ENCODE data around the gene ONECUT3. TPM values are rescaled to one million over a fixed set of nuclear protein-coding genes. Genes with fewer than 3 reads are reported as not detected.

Gene ONECUT3
- total RNA-seq, 1 donor: not detected

- DNase-seq (ENCODE audit: low read depth in 2 of 3, low spot score in 2 of 3): no peak
Observed at GRCh38 chr19:1739960-1740629, 13.2 kb upstream of the ONECUT3 start.

- DNase-seq (ENCODE audit: low read depth in 2 of 3, low spot score in 2 of 3): no peak
Observed at GRCh38 chr19:1742989-1743696, 10.2 kb upstream of the ONECUT3 start.

- DNase-seq (ENCODE audit: low read depth in 2 of 3, low spot score in 2 of 3): no peak
Observed at GRCh38 chr19:1744133-1744665, 9.1 kb upstream of the ONECUT3 start.

- no peak for DNase-seq (ENCODE audit: low read depth in 2 of 3, low spot score in 2 of 3)
Observed at GRCh38 chr19:1744822-1745563, 8.3 kb upstream of the ONECUT3 start.

GRCh38 chr19:1745589-1746031, 7.7 kb upstream of the ONECUT3 start:
- DNase-seq (ENCODE audit: low read depth in 2 of 3, low spot score in 2 of 3): no peak

- no peak for DNase-seq (ENCODE audit: low read depth in 2 of 3, low spot score in 2 of 3)
Observed at GRCh38 chr19:1746401-1747284, 6.7 kb upstream of the ONECUT3 start.

GRCh38 chr19:1747285-1748114, 5.8 kb upstream of the ONECUT3 start:
- DNase-seq (ENCODE audit: low read depth in 2 of 3, low spot score in 2 of 3): peak in 2 of 3 donors; percentile 37 to 46

GRCh38 chr19:1748115-1748872, 5.0 kb upstream of the ONECUT3 start:
- DNase-seq (ENCODE audit: low read depth in 2 of 3, low spot score in 2 of 3): no peak

GRCh38 chr19:1748873-1749341, 4.4 kb upstream of the ONECUT3 start:
- no peak for DNase-seq (ENCODE audit: low read depth in 2 of 3, low spot score in 2 of 3)

GRCh38 chr19:1749373-1750342, 3.6 kb upstream of the ONECUT3 start:
- no peak for DNase-seq (ENCODE audit: low read depth in 2 of 3, low spot score in 2 of 3)

GRCh38 chr19:1750343-1751021, 2.8 kb upstream of the ONECUT3 start:
- no peak for DNase-seq (ENCODE audit: low read depth in 2 of 3, low spot score in 2 of 3)

- no peak for DNase-seq (ENCODE audit: low read depth in 2 of 3, low spot score in 2 of 3)
Observed at GRCh38 chr19:1751367-1752008, 1.8 kb upstream of the ONECUT3 start.

GRCh38 chr19:1752009-1752756, 1.1 kb upstream of the ONECUT3 start:
- DNase-seq (ENCODE audit: low read depth in 2 of 3, low spot score in 2 of 3): peak in 2 of 3 donors; percentile 55 to 67

- no peak for DNase-seq (ENCODE audit: low read depth in 2 of 3, low spot score in 2 of 3)
Observed at GRCh38 chr19:1754018-1754635, 821 bp downstream of the ONECUT3 start.
